A673 (cell line): ENCODE data around the gene PPP2CA.

Source experiments
- EZH2 ChIP-seq: fragments of 200-600 bp; sonication (generic); IDR thresholded peaks from 2 replicates; pipeline ENCODE4 v1.6.1; 2017; ENCODE audit warnings: borderline replicate concordance, low read depth, mild to moderate bottlenecking, mixed read lengths, antibody characterized with exemption, low read length; ENCODE audit not compliant: poor library complexity, severe bottlenecking
- TF ChIP-seq, protein P1 (sequence below): fragments of 300-800, 200-600 bp; sonication (generic); conservative IDR thresholded peaks from 2 replicates; pipeline ENCODE4 v1.5.1; 2017; ENCODE audit warnings: low read depth, mild to moderate bottlenecking, antibody characterized with exemption, low read length, moderate library complexity, mixed read lengths

DNA sequence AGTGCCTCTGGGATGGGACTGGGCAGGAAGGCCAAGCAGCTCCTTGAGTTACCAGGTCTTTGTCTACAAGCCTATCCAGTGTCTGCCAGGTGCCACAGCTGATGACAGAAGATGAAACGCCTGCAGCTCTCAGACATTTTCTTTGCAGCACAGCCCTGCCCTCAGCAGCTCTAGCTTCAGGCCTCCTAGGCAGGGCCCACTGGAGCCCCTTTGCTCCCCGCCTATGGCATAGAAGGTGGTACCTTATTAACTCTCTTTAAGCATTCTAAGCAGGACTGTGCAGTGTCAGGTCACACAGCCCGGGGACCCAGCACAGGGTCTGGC, 47.8 kb downstream of the PPP2CA start:
- TF ChIP-seq, protein P1, sequence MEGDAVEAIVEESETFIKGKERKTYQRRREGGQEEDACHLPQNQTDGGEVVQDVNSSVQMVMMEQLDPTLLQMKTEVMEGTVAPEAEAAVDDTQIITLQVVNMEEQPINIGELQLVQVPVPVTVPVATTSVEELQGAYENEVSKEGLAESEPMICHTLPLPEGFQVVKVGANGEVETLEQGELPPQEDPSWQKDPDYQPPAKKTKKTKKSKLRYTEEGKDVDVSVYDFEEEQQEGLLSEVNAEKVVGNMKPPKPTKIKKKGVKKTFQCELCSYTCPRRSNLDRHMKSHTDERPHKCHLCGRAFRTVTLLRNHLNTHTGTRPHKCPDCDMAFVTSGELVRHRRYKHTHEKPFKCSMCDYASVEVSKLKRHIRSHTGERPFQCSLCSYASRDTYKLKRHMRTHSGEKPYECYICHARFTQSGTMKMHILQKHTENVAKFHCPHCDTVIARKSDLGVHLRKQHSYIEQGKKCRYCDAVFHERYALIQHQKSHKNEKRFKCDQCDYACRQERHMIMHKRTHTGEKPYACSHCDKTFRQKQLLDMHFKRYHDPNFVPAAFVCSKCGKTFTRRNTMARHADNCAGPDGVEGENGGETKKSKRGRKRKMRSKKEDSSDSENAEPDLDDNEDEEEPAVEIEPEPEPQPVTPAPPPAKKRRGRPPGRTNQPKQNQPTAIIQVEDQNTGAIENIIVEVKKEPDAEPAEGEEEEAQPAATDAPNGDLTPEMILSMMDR = no peak
- TF ChIP-seq EZH2 = no peak
